IMR-90 (cell line): Measurements from ENCODE around the gene SLC23A2. TPM values are rescaled to one million over a fixed set of nuclear protein-coding genes. Genes with fewer than 3 reads are reported as not detected.

Experiments used
- ATAC-seq: fragments of 200-7000 bp; cut with Tn5 transposase; 2 replicates; pipeline ENCODE4 v1.9.1; 2020; ENCODE audit warnings: low read depth, mild to moderate bottlenecking, moderate library complexity
- BruUV-seq: library from RNA; stranded (reverse); fragments of 400-500 nt; replicated peaks from 2 replicates; lab custom pipeline; 2021; lab: Mats Ljungman, UMichigan
- CTCF ChIA-PET: fragments of 300-600 bp; formaldehyde crosslinking; extraction: SDS; loops from one replicate; lab custom pipeline; 2021; ENCODE audit warnings: antibody characterized with exemption; lab: Yijun Ruan, JAX
- POLR2A ChIA-PET: fragments of 300-600 bp; sonication (Branson Sonifier 250); formaldehyde crosslinking; loops from one replicate; lab custom pipeline; 2022; ENCODE audit warnings: antibody characterized with exemption; ENCODE audit not compliant: unreplicated experiment; lab: Charles Lee
- DNase-seq: peaks from one replicate; pipeline ENCODE4 v3.0.0; 2013
- H2AFZ ChIP-seq: replicated peaks from 2 replicates; pipeline ENCODE3; 2013; ENCODE audit warnings: low read length, mild to moderate bottlenecking; ENCODE audit not compliant: poor library complexity
- H2AK5ac ChIP-seq: 2 replicates; pipeline ENCODE4 v1.6.1; 2013; ENCODE audit warnings: low read depth, low read length, inconsistent platforms
- H2AK9ac ChIP-seq: replicated peaks from 2 replicates; pipeline ENCODE3; 2013; ENCODE audit warnings: mild to moderate bottlenecking, low read depth, low read length, moderate library complexity; ENCODE audit not compliant: poor library complexity
- H2BK120ac ChIP-seq: 2 replicates; pipeline ENCODE4 v1.6.1; 2013; ENCODE audit warnings: low read depth, low read length, inconsistent platforms
- H2BK15ac ChIP-seq: 3 replicates; pipeline ENCODE4 v1.6.1; 2013; ENCODE audit warnings: low read depth, low read length, inconsistent platforms
- H2BK20ac ChIP-seq: 2 replicates; pipeline ENCODE4 v1.6.1; 2013; ENCODE audit warnings: low read depth, mild to moderate bottlenecking, inconsistent platforms, low read length, moderate library complexity
- H2BK5ac ChIP-seq: 2 replicates; pipeline ENCODE4 v1.6.1; 2013; ENCODE audit warnings: mild to moderate bottlenecking, low read depth, low read length, inconsistent platforms; ENCODE audit not compliant: poor library complexity, severe bottlenecking
- H3K14ac ChIP-seq: replicated peaks from 2 replicates; pipeline ENCODE4 v1.6.1; 2013; ENCODE audit warnings: low read depth, low read length, inconsistent platforms
- H3K18ac ChIP-seq: 2 replicates; pipeline ENCODE4 v1.6.1; 2013; ENCODE audit warnings: low read depth, low read length, control low read depth
- H3K23ac ChIP-seq: 2 replicates; pipeline ENCODE4 v1.6.1; 2013; ENCODE audit warnings: low read depth, low read length, inconsistent platforms
- H3K27ac ChIP-seq: 2 replicates; pipeline ENCODE4 v1.5.1; 2013; ENCODE audit warnings: mild to moderate bottlenecking, control low read depth, low read length; ENCODE audit not compliant: insufficient read depth
- H3K27me3 ChIP-seq: 2 replicates; pipeline ENCODE4 v1.6.1; 2013; ENCODE audit warnings: low read length; ENCODE audit not compliant: control insufficient read depth, insufficient read depth
- H3K36me3 ChIP-seq: 2 replicates; pipeline ENCODE4 v1.6.1; 2013; ENCODE audit warnings: low read length, mixed read lengths; ENCODE audit not compliant: control insufficient read depth, insufficient read depth
- H3K4ac ChIP-seq: 2 replicates; pipeline ENCODE4 v1.6.1; 2013; ENCODE audit warnings: low read depth, low read length, inconsistent platforms
- H3K4me1 ChIP-seq: 2 replicates; pipeline ENCODE4 v1.6.1; 2013; ENCODE audit warnings: low read length, mixed read lengths; ENCODE audit not compliant: control insufficient read depth, insufficient read depth
- H3K4me2 ChIP-seq: 2 replicates; pipeline ENCODE4 v1.6.1; 2013; ENCODE audit warnings: low read depth, mild to moderate bottlenecking, control low read depth, low read length, moderate library complexity
- H3K4me3 ChIP-seq: 2 replicates; pipeline ENCODE4 v1.5.1; 2013; ENCODE audit warnings: low read depth, mild to moderate bottlenecking, control low read depth, low read length, moderate library complexity; ENCODE audit not compliant: insufficient read depth
- H3K56ac ChIP-seq: 2 replicates; pipeline ENCODE4 v1.6.1; 2013; ENCODE audit warnings: low read length, inconsistent platforms; ENCODE audit not compliant: insufficient read depth; ENCODE audit errors: extremely low read depth
- H3K79me1 ChIP-seq, 2 experiments: 2 replicates each; pipeline ENCODE4 v1.6.1; 2013; ENCODE audit warnings: low read length in 2 of 2, inconsistent platforms in 1 of 2, low read depth in 1 of 2
- H3K9ac ChIP-seq: 2 replicates; pipeline ENCODE4 v1.6.1; 2013; ENCODE audit warnings: low read depth, low read length, control low read depth
- H3K9me1 ChIP-seq: 2 replicates; pipeline ENCODE4 v1.6.1; 2013; ENCODE audit warnings: low read length, inconsistent platforms; ENCODE audit not compliant: insufficient read depth
- H3K9me3 ChIP-seq: 2 replicates; pipeline ENCODE4 v1.6.1; 2013; ENCODE audit warnings: low read length; ENCODE audit not compliant: control insufficient read depth, insufficient read depth
- H4K20me1 ChIP-seq: 2 replicates; pipeline ENCODE4 v1.6.1; 2013; ENCODE audit warnings: low read length, inconsistent platforms; ENCODE audit not compliant: insufficient read depth
- H4K5ac ChIP-seq: 2 replicates; pipeline ENCODE4 v1.6.1; 2013; ENCODE audit warnings: mild to moderate bottlenecking, low read depth, low read length, control low read depth
- H4K8ac ChIP-seq, 2 experiments: 2 replicates each; pipeline ENCODE4 v1.6.1; 2013; ENCODE audit warnings: low read depth in 2 of 2, low read length in 2 of 2, control low read depth in 1 of 2, inconsistent platforms in 1 of 2
- H4K91ac ChIP-seq: 2 replicates; pipeline ENCODE4 v1.6.1; 2013; ENCODE audit warnings: low read depth, low read length, inconsistent platforms; ENCODE audit not compliant: insufficient read depth
- BHLHE40 ChIP-seq: fragments of 150-350 bp; IDR thresholded peaks from 2 replicates; pipeline ENCODE4 v1.6.1; 2016; ENCODE audit warnings: mild to moderate bottlenecking, low read depth, low read length
- CEBPB ChIP-seq: IDR thresholded peaks from 2 replicates; pipeline ENCODE4 v1.6.1; 2012; ENCODE audit warnings: low read depth, low read length, improper control_type of control experiment
- CHD1 ChIP-seq: IDR thresholded peaks from 2 replicates; pipeline ENCODE4 v1.6.1; 2012; ENCODE audit warnings: low read depth, low read length, improper control_type of control experiment
- CTCF ChIP-seq: conservative IDR thresholded peaks from 2 replicates; pipeline ENCODE4 v1.5.1; 2012; ENCODE audit warnings: mild to moderate bottlenecking, low read depth, low read length, improper control_type of control experiment
- FOS ChIP-seq: fragments of 150-350 bp; IDR thresholded peaks from 2 replicates; pipeline ENCODE4 v1.6.1; 2016; ENCODE audit warnings: low read depth, low read length
- MAFK ChIP-seq: IDR thresholded peaks from 2 replicates; pipeline ENCODE4 v1.6.1; 2012; ENCODE audit warnings: low read depth, low read length, improper control_type of control experiment
- MAZ ChIP-seq: IDR thresholded peaks from 2 replicates; pipeline ENCODE4 v1.6.1; 2012; ENCODE audit warnings: low read depth, mild to moderate bottlenecking, low read length, improper control_type of control experiment, moderate library complexity, borderline replicate concordance
- MXI1 ChIP-seq: IDR thresholded peaks from 2 replicates; pipeline ENCODE4 v1.6.1; 2012; ENCODE audit warnings: low read depth, mild to moderate bottlenecking, low read length, moderate library complexity, borderline replicate concordance
- NFE2L2 ChIP-seq: fragments of 150-350 bp; IDR thresholded peaks from 2 replicates; pipeline ENCODE4 v1.6.1; 2016; ENCODE audit warnings: low read depth, mild to moderate bottlenecking, low read length
- POLR2A ChIP-seq: IDR thresholded peaks from 2 replicates; pipeline ENCODE4 v1.6.1; 2012; ENCODE audit warnings: mild to moderate bottlenecking, low read depth, low read length
- RAD21 ChIP-seq: IDR thresholded peaks from 2 replicates; pipeline ENCODE4 v1.6.1; 2012; ENCODE audit warnings: low read length, improper control_type of control experiment
- RCOR1 ChIP-seq: IDR thresholded peaks from 2 replicates; pipeline ENCODE4 v1.6.1; 2012; ENCODE audit warnings: mild to moderate bottlenecking, low read length, improper control_type of control experiment; ENCODE audit not compliant: insufficient replicate concordance
- RFX5 ChIP-seq: IDR thresholded peaks from 2 replicates; pipeline ENCODE4 v1.8.0; 2012; ENCODE audit warnings: low read depth, mild to moderate bottlenecking, low read length, moderate library complexity
- SMC3 ChIP-seq: fragments of 150-350 bp; IDR thresholded peaks from 2 replicates; pipeline ENCODE4 v1.6.1; 2016; ENCODE audit warnings: low read depth, mild to moderate bottlenecking, antibody characterized with exemption, low read length, moderate library complexity
- WGBS, 2 experiments: methylation state at CpG; one replicate each; pipeline versions ENCODE4 v1.1.5 to v1.1.7; 2013; ENCODE audit warnings: missing lambda C conversion rate in 2 of 2; ENCODE audit not compliant: insufficient read length in 1 of 2; ENCODE audit errors: extremely low coverage in 2 of 2; 5-methylcytosine and 5-hydroxymethylcytosine counted together
- dilution Hi-C: fragments of 300-500 bp; cut with HindIII; formaldehyde crosslinking; loops from one replicate; pipeline ENCODE4 v1.14.3; 2018; ENCODE audit warnings: low sequenced_read_pairs; ENCODE audit not compliant: unreplicated experiment
- in situ Hi-C: fragments of 300-500 bp; cut with MboI; formaldehyde crosslinking; loops from 3 replicates; pipeline ENCODE4 v1.14.3; 2019; ENCODE audit warnings: low sequenced_read_pairs, inconsistent platforms, mixed read lengths
- intact Hi-C: fragments of 100-400 bp; cut with micrococcal nuclease; formaldehyde crosslinking; loops from 2 replicates; pipeline ENCODE4 v1.10.0; 2022
- polyA plus RNA-seq, 3 experiments: library from polyadenylated mRNA; depleted of rRNA; stranded (reverse); fragments of >200 nt; gene quantifications; 2 replicates each; pipeline ENCODE4 v1.2.3, GENCODE V29; 2012; ENCODE audit warnings: low replicate concordance in 1 of 3
- total RNA-seq: library from RNA; depleted of rRNA; stranded (reverse); fragments of >200 nt; gene quantifications from 2 replicates; pipeline ENCODE4 v1.2.3, GENCODE V29; 2012
- TF ChIP-seq, protein P1 (sequence below): fragments of 150-350 bp; IDR thresholded peaks from 2 replicates; pipeline ENCODE4 v1.6.1; 2016; ENCODE audit warnings: low read depth, mild to moderate bottlenecking, low read length, moderate library complexity, borderline replicate concordance
- TF ChIP-seq, protein P2 (sequence below): fragments of 150-350 bp; IDR thresholded peaks from 2 replicates; pipeline ENCODE4 v1.6.1; 2017; ENCODE audit warnings: mild to moderate bottlenecking, antibody characterized with exemption, low read length, low read depth

The SLC23A2 gene
- total and polyA plus RNA-seq, 2 of the 4 experiments (the other 2 are of a cell fraction) = 10.2 to 14.4 TPM

DNA sequence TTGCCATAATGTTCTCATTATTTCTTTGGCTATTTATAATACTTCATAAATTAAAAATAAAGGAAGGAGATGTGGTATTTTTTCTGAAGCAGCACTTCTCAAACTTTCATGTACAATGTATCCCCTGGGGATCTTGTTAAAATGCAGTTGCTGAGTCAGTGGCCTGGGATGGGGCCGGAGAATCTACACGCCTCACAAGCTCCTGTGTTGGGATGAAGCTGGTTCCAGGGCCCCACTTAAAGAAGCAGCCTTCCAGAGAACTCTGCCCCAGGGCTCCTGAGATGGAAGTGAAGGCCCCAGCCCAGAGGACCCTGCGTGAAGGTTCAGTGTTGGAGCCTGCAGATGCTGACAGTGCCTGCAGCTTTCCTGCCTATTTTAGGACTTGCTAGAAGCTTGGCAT, 40.1 kb upstream of the SLC23A2 start:
- no peak overlapping the region for H3K9ac ChIP-seq
- H4K91ac ChIP-seq = no peak overlapping the region
- no peak overlapping the region for H2BK120ac ChIP-seq
- no peak overlapping the region for H2AK5ac ChIP-seq
- no peaks in the 10 kb centered on the region for H3K79me1 ChIP-seq
- 100% methylated on average over 1 of the region's 3 CpGs; no CpG with 5 or more reads in 1 of the 2 experiments for WGBS, 2 experiments
- H4K5ac ChIP-seq = no peak overlapping the region
- H3K4me2 ChIP-seq = no peak overlapping the region
- H2BK15ac ChIP-seq = no peak overlapping the region
- dilution Hi-C loops (no loop called here), intact Hi-C loops (no loop called here), in situ Hi-C loops (no loop called here)
- H2BK20ac ChIP-seq = no peak overlapping the region
- H2AK9ac ChIP-seq = no peak overlapping the region
- ChIA-PET POLR2A (no interaction called here), CTCF (no interaction called here)
- TF ChIP-seq MAFK (no peak), CEBPB (no peak), CHD1 (no peak), BHLHE40 (no peak), POLR2A (no peak), MAZ (no peak), RAD21 (no peak), CTCF (no peak), RCOR1 (no peak), RFX5 (no peak), SMC3 (no peak), MXI1 (no peak), NFE2L2 (no peak), FOS (no peak)
- TF ChIP-seq, protein P1, sequence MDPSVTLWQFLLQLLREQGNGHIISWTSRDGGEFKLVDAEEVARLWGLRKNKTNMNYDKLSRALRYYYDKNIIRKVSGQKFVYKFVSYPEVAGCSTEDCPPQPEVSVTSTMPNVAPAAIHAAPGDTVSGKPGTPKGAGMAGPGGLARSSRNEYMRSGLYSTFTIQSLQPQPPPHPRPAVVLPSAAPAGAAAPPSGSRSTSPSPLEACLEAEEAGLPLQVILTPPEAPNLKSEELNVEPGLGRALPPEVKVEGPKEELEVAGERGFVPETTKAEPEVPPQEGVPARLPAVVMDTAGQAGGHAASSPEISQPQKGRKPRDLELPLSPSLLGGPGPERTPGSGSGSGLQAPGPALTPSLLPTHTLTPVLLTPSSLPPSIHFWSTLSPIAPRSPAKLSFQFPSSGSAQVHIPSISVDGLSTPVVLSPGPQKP = no peak
- TF ChIP-seq, protein P2, sequence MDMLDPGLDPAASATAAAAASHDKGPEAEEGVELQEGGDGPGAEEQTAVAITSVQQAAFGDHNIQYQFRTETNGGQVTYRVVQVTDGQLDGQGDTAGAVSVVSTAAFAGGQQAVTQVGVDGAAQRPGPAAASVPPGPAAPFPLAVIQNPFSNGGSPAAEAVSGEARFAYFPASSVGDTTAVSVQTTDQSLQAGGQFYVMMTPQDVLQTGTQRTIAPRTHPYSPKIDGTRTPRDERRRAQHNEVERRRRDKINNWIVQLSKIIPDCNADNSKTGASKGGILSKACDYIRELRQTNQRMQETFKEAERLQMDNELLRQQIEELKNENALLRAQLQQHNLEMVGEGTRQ = no peak
- ATAC-seq (peak; percentile 80), DNase-seq (no peak)
- H3K36me3 ChIP-seq = no peaks in the 10 kb centered on the region
- H3K27me3 ChIP-seq = peaks cover 6% of the 10 kb centered on the region
- H3K9me3 ChIP-seq = no peaks in the 10 kb centered on the region
- H3K4me3 ChIP-seq = no peak overlapping the region
- no TSS peak for BruUV-seq
- no peak overlapping the region for H3K14ac ChIP-seq
- no peak overlapping the region for H3K18ac ChIP-seq
- no peaks in the 10 kb centered on the region for H4K20me1 ChIP-seq
- no peak overlapping the region for H3K56ac ChIP-seq
- no peak overlapping the region for H3K27ac ChIP-seq
- no peaks in the 10 kb centered on the region for H3K4me1 ChIP-seq
- H3K9me1 ChIP-seq = no peaks in the 10 kb centered on the region
- H3K4ac ChIP-seq = no peak overlapping the region
- no peak overlapping the region for H3K23ac ChIP-seq
- no peak overlapping the region for H2AFZ ChIP-seq
- H2BK5ac ChIP-seq = no peak overlapping the region
- H4K8ac ChIP-seq = no peak overlapping the region
